Heart left ventricle (tissue), 16 donors: Measurements from ENCODE around the gene RPS6KA6. TPM values are rescaled to one million over a fixed set of nuclear protein-coding genes. Genes with fewer than 3 reads are reported as not detected.

Source experiments
- ATAC-seq, 4 donors: fragments of 200-7000 bp; cut with Tn5 transposase; one replicate each; pipeline ENCODE4 v1.9.1; 2020 to 2022; ENCODE audit warnings: moderate library complexity in 4 of 4, mild to moderate bottlenecking in 3 of 4, moderate number of reproducible peaks in 1 of 4
- DNase-seq, 5 donors: peaks; one replicate each; pipeline ENCODE4 v3.0.0-alpha.2; 2020
- H3K27ac ChIP-seq, 12 donors: fragments of 200-600 bp; sonication (generic) in 4 of 12; one replicate each; pipeline versions ENCODE4 v1.5.0 to v1.8.0; 2016 to 2022; ENCODE audit warnings: mild to moderate bottlenecking in 2 of 12
- H3K27me3 ChIP-seq, 9 donors: fragments of 200-600 bp; sonication (generic) in 2 of 9; one replicate each; pipeline versions ENCODE4 v1.5.1 to v1.8.0; 2016 to 2022; ENCODE audit warnings: mild to moderate bottlenecking in 3 of 9
- H3K36me3 ChIP-seq, 9 donors: fragments of 200-600 bp; sonication (generic) in 2 of 9; one replicate each; pipeline versions ENCODE4 v1.5.0 to v1.8.0; 2018 to 2022; ENCODE audit warnings: mild to moderate bottlenecking in 2 of 9
- H3K4me1 ChIP-seq, 12 donors: fragments of 200-600 bp; sonication (generic) in 4 of 12; one replicate each; pipeline versions ENCODE4 v1.5.0 to v1.8.0; 2016 to 2022; ENCODE audit warnings: mild to moderate bottlenecking in 3 of 12
- H3K4me3 ChIP-seq, 12 donors: fragments of 200-600 bp; sonication (generic) in 4 of 12; one replicate each; pipeline versions ENCODE4 v1.5.0 to v1.8.0; 2017 to 2022; ENCODE audit warnings: mild to moderate bottlenecking in 9 of 12, moderate library complexity in 4 of 12
- H3K9me3 ChIP-seq, 12 donors: fragments of 200-600 bp; sonication (generic) in 4 of 12; one replicate each; pipeline versions ENCODE4 v1.5.0 to v1.8.0; 2016 to 2022; ENCODE audit warnings: mild to moderate bottlenecking in 1 of 12
- CTCF ChIP-seq, 12 donors: fragments of 200-600 bp; sonication (generic) in 4 of 12; IDR thresholded peaks; one replicate each; pipeline versions ENCODE4 v1.5.0 to v1.8.0; 2018 to 2022; ENCODE audit warnings: antibody characterized with exemption in 12 of 12, mild to moderate bottlenecking in 5 of 12
- POLR2A ChIP-seq, 2 donors: fragments of 450-650 bp; IDR thresholded peaks; one replicate each; pipeline ENCODE4 v1.6.1; 2017; ENCODE audit warnings: antibody characterized with exemption in 2 of 2, mild to moderate bottlenecking in 2 of 2, moderate library complexity in 2 of 2
- WGBS, 4 donors: extraction: QIAGEN DNeasy Blood & Tissue Kit in 2 of 4; methylation state at CpG; one replicate each; pipeline versions ENCODE4 v1.1.5 to v1.1.7; 2013 to 2018; 5-methylcytosine and 5-hydroxymethylcytosine counted together
- intact Hi-C, 10 donors: fragments of 100-400 bp; cut with DNase I; formaldehyde crosslinking; loops; one replicate each; pipeline versions ENCODE4 v1.11.1 to v1.14.2; 2022
- polyA plus RNA-seq, 2 donors: library from polyadenylated mRNA; stranded (reverse); fragments of 200-250 nt; gene quantifications; one replicate each; pipeline ENCODE4 v1.2.3, GENCODE V29; 2013
- total RNA-seq, 9 donors: library from RNA; depleted of rRNA in 2 of 9; stranded (reverse); fragments of >200 nt in 2 of 9; fragmentation: NEBNext Ultra II Directional in 3 of 9; extraction: Animal tissue kit (Norgen Biotek cat#: 25700) in 3 of 9; gene quantifications; one replicate each; pipeline versions ENCODE4 v1.1.0 to v1.2.4, GENCODE V29; 2016 to 2023
- donor health status: ischemic (EF 13 %, LVEDD 7.1; RV severe dilation, severe dysfunction).
- donor health status: healthy with polysubstance abuse.
- donor health status: DM: no; HTN: yes; CAD: no.
- donor health status: DM: no; HTN: no; CAD: no.
- donor health status: ischemic (EF 25% LVEDD 6.9; RV normal size, moderate dysfunction).
- donor health status: ischemic (EF 25% LVEDD 5.7; RV mildly dilated, moderate dysfunction).
- donor health status: healthy.
- donor health status: DM: yes; HTN: yes; CAD: no.
- donor health status: ischemic (EF 35%, LVEDD 5.7; RV mildly dilated, moderate dysfunction).
- donor health status: nonischemic (EF 11% LVEDD 7.7; RV severe dilation, severe dysfunction).
- donor health status: DM: yes; HTN: yes; CAD: no.
- donor health status: PGD.
- donor health status: ischemic (EF 29% LVEDD 5.4; RV normal size, mild dysfunction).
- donor health status: nonischemic (EF 23%, LVEDD 6.1; RV moderate dilation, normal function).

RPS6KA6 gene
- total and polyA plus RNA-seq, 11 donors, result 0.04 to 0.75 (median 0.48) TPM

GRCh38 chrX:84219551-84219950 is 31.6 kb upstream of the RPS6KA6 start:
- no peaks in the 10 kb centered on the region for H3K9me3 ChIP-seq
- TF ChIP-seq POLR2A (IDR thresholded peaks at IDR 0.05) (no peak), CTCF (IDR thresholded peaks at IDR 0.05) (no peak)
- WGBS, 4 donors, result 29 to 60% (median 55%) methylated on average over 1 of the region's 1 CpG
- no peaks in the 10 kb centered on the region for H3K36me3 ChIP-seq
- intact Hi-C loops, result no loop called here
- H3K27ac ChIP-seq, result no peak overlapping the region
- DNase-seq (no peak), ATAC-seq (no peak)
- H3K4me3 ChIP-seq, result no peak overlapping the region
- no peaks in the 10 kb centered on the region for H3K4me1 ChIP-seq
- H3K27me3 ChIP-seq, result no peaks in the 10 kb centered on the region

- Histone ChIP-seq H3K4me3 (no peak overlapping the region), H3K27ac (no peak overlapping the region), H3K9me3 (peaks cover 0 to 7% (median 0%) of the 10 kb centered on the region in 12 donors), H3K27me3 (no peaks in the 10 kb centered on the region), H3K4me1 (no peaks in the 10 kb centered on the region), H3K36me3 (no peaks in the 10 kb centered on the region)
- TF ChIP-seq POLR2A (IDR thresholded peaks at IDR 0.05), result no peak
- TF ChIP-seq CTCF (IDR thresholded peaks at IDR 0.05), result no peak
- DNase-seq, result no peak
- ATAC-seq, result no peak
- intact Hi-C loops, result no loop called here
- WGBS, 4 donors, result 77 to 93% (median 91%) methylated on average over 1 of the region's 1 CpG
Observed at GRCh38 chrX:84218726-84219125, 30.7 kb upstream of the RPS6KA6 start.

- DNase-seq, result no peak
- H3K27me3 ChIP-seq, result no peaks in the 10 kb centered on the region
- H3K36me3 ChIP-seq, result no peaks in the 10 kb centered on the region
- no peak for ATAC-seq
- no peak overlapping the region for H3K27ac ChIP-seq
- WGBS, 4 donors, result 39 to 49% (median 44%) methylated on average over 2 of the region's 2 CpGs
- intact Hi-C loops, result no loop called here
- H3K9me3 ChIP-seq, result peaks cover 0 to 12% (median 0%) of the 10 kb centered on the region in 12 donors
- no peaks in the 10 kb centered on the region for H3K4me1 ChIP-seq
- H3K4me3 ChIP-seq, result no peak overlapping the region
- TF ChIP-seq POLR2A (IDR thresholded peaks at IDR 0.05) (no peak), CTCF (IDR thresholded peaks at IDR 0.05) (no peak)
Observed at GRCh38 chrX:84216881-84217280, 28.9 kb upstream of the RPS6KA6 start.

GRCh38 chrX:84216406-84216805 is 28.4 kb upstream of the RPS6KA6 start:
- no peaks in the 10 kb centered on the region for H3K4me1 ChIP-seq
- no peak for DNase-seq
- 62 to 85% (median 76%) methylated on average over 5 of the region's 5 CpGs for WGBS, 4 donors

More at GRCh38 chrX:84216406-84216805, 28.4 kb upstream of the RPS6KA6 start:
- Histone ChIP-seq H3K27ac (no peak overlapping the region), H3K9me3 (peaks cover 0 to 12% (median 0%) of the 10 kb centered on the region in 12 donors), H3K36me3 (no peaks in the 10 kb centered on the region), H3K4me3 (no peak overlapping the region), H3K27me3 (no peaks in the 10 kb centered on the region)
- no peak for TF ChIP-seq CTCF (IDR thresholded peaks at IDR 0.05)
- TF ChIP-seq POLR2A (IDR thresholded peaks at IDR 0.05), result no peak
- no peak for ATAC-seq
- intact Hi-C loops, result no loop called here
